ENCODE measurements around the gene ENOX1.

The ENOX1 gene

DNA sequence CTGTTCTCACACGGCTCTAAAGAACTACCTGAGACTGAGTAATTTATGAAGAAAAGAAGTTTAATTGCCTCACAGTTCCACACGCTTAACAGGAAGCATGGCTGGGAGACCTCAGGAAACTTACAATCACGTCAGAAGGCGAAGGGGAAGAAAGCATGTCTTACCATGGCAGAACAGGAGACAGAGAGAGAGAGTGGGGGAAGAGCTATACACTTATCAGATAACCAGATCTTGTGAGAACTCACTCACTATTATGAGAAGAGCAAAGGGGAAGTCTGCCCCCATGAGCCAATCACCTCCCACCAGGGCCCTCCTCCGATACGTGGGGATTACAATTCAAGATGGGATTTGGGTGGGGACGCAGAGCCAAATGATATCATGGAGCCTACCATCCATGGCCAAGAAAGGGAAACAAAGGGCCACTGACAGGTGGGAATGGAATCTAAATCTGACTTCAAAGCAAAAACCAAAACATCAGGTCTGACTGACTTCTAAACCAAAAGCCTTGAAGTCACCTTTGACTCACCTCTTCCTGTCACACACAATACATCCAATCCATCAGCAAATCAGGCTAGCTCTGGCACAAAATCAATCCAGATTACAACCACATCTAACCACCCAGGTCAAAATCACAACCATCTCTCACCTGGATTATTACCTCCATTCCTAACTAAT, 189.7 kb downstream of the ENOX1 start:
- DNase-seq, result no peak

DNA sequence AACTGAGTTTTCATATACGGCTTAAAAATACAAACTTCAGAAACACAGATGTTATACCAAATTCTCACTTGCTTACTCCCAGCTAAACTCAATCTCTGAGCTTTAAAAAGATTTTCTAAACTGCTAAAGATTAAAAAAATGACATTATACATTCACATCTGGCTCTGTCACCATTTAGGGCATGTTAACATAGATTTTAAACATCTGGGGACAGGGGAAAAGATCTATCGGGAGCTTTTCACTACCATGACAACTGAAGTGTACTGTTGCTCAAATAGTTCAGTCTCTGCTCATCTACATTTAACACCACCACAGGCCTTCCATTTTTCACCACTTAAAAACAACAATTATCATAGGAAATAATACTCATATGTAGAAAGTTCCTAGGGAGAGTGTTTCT, 190.8 kb downstream of the ENOX1 start:
- no peak for DNase-seq

DNA sequence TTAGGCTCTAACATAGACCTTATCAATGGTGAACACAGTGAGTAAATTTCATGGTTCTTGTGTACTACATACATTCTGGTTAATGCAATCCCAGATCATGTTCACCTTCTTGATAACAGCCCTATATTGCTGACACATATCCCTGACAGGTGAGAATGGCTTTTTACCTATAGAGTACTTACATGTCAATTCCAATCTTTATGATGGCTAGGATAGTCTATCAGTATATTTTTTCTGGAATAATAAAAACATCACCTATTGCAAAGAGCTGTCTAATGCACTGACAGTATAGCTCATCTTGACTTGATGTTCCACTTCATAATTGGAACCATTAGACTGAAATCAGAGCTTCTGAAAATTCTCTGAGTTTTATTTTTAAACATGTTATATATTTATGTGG, 199.4 kb downstream of the ENOX1 start:
- no peak for DNase-seq

DNA sequence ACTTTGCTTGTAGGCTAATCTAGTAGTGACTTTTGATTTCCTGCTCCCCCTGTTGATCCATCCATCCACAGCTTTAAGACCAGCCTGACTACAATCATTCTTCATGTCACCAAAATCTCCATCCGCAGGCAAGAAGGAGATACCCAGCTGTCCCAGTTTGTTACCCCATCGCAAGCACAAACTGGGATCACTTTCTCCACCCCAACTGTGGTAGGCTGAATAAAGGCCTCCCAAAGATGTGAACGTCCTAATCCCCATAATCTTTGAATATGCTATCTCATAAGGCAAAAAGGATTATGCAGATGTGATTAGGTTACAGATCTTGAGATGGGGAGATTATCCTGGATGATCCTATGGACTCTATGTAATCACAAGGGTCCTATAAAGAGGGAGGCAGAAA, 202.0 kb downstream of the ENOX1 start:
- DNase-seq, result no peak

DNA sequence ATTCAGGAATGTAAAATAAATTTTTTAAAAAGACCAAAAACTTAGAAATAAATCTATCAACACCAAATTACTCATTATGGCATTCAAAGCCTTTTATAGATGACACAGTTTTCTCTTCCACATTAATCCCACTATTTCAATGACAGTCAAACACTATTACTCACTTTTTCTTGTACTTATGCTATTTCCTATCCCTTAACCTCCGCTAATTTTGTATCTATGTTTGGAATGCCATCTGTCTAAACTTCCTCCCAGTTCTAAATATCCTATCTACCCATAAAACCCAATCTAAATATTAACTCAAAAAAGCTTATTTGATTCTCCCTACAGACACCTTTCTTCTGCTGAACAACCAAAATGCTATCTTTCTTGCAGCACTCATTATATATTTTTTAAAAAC, 203.5 kb downstream of the ENOX1 start:
- DNase-seq, result no peak

DNA sequence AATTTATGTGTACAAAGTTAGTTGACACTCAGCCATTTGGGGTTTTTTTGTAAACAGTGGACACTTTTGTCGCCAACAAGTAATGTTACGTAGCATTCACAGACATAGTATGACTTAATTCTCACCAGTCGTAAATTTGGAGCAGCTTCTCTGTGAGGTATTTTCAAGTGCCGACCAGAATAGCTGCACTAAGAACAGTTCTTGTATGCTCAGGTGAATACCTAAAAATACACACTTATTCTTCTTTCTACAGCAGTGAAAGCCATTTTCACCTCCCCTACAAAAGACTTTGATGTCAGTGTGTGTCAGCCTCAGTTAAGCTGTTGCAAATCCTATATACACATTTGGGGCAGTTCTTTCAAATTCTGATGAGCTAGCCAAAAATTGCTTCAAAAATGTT, 206.5 kb downstream of the ENOX1 start:
- no peak for DNase-seq

DNA sequence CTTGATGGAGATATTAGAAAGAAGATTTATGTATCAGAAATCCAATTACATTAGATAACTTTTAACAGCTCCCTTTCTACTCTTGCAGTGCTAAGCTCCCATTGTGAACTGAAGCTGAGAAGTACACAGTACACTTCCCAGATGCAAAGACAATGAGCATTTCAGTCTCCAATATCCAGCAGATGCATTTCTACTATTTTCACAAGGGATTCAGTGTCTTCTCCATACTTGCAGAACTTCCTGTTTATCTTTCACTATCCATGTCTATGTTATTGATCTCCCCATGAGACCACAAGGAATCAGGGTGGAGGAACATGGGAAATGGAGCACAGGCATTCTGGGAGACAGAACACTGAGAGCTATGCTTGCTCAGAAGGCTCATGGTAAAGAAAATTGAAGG, 207.5 kb downstream of the ENOX1 start:
- no peak for DNase-seq

DNA sequence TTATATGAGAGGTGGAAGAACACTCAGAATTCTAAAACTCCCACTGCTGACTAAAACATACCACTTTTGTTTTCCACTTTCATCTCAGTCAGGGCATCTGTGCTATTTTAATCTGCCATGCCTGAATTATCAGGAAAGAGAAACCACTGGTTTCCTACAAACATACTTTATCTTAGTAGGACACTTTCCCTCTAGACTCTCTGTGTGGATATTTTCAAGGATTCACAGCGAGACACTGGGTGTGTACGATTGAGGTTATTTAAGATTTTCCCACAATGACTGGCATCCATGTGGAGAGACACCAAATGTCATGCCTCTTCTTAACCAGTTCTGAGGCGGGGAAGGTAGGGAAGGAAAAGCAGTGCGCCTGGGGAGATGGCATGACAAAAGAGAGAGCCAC, 212.2 kb downstream of the ENOX1 start:
- DNase-seq, result no peak

DNA sequence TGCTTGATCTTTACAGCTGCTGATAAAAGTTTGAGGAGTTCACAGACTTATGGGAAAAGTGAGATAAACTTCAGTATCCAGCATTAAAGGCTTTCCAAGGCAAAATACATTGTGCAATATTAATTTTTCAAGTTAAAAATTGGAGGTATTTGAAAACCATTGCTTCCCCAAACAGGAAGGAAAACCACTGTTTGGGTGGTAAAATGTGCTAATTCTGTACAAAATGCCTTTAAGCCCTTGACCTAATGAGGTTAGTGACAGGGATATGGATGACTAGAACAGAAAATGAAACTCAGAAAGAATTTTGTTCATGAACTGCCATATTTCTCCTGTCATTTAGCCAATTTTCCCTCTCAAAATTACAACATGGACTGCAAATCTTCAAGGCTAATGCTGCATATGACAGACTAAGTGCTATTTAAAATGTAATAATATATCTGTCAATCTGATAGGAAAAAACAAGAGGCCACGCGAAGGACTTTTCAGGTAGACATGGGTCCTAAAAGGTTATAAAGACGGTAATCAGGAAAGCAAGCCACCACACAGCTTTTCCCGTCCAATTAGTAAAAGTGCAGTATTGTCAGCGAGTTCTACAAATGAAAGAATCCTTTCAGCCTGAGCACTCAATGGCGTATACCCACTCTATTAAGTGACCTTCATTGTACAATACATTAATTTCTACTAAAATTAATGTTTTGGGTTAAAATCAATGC, 212.8 kb downstream of the ENOX1 start:
- DNase-seq, result no peak

DNA sequence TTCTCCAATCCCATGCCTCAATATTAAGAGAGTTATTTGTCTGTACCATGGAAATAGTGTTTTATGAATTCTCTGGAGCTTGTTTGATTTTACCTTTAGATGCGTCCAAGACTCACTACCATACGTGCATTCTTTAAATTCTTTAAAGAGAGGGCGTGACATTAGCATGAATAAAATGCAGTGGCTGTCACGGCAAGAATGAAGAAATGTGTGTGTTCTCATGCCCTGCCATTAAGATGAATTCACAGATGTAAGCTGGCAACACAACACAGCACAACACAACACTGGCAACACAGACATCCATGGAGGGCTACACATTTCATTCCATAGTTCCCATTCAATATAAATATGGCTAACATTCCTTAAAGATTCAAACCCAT, 213.4 kb downstream of the ENOX1 start:
- DNase-seq, result peak; percentile 41

DNA sequence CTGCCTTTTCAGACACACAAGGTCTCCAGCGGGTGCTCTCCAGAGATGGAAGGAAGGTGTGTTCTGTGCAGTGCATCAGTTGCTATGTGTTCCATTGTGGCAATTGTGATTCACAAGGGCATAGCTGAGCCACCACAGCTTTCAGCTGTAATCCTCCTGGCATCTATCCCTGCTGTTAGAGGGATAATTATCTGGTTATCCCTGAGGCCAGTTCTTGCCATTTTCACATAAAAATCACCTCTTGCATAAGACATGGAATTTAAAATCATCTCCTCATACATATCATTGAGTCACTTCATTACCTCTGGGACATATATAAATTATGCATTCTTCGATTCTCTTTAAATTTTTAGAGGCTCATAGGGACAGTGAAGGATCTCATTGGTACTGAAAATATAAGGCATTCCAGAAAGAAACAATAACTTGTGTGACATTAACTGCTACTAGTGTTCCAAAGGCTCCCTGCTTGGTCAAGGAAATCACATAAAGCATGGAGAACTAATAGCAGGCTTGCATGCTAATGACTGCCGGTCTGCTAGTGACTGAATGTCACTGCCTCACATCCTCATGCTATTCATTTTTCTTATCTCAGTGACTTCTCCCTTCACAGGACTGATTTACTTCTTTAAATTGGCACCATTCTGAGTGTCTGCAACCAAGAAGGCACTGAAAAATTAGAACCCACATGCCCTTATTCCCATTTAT, 214.0 kb downstream of the ENOX1 start:
- peak; percentile 78 for DNase-seq

DNA sequence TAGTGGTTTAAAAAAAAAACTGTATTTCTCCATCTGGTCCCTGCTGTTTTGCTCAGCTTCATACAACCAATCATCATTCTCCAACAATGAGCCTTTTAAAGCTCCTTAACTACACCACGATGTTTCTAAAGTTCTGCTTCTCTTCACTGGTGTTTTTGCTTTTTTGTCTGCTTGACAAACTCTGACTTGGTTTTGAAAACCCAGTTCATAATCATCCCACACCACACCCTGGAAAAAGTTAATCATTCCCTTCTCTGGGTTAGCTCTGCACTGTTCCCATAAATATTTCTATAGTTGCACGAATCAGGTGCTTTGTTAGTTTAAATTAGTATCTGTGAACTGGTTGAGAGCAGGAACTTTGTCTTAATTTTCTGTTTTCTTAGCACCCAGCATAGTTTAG, 217.1 kb downstream of the ENOX1 start:
- DNase-seq, result no peak

DNA sequence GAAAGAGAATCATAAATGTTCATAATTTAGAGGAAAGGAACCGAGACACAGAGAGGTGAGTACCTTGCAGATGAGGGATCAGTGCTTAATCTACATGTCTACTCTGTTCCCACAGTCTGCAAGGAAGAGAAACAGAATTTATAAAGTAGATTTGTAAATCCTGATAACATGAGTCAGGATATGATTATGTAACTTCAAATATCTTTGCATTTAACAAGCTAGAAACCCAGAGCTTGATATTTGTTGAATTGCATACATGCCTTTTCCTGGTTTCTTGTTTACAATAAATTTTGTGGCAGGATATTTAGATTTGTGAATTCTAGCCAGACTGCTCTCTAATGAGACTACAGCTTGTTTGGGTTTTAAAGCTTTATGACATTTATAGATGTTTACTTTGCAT, 219.2 kb downstream of the ENOX1 start:
- peak; percentile 57 for DNase-seq

DNA sequence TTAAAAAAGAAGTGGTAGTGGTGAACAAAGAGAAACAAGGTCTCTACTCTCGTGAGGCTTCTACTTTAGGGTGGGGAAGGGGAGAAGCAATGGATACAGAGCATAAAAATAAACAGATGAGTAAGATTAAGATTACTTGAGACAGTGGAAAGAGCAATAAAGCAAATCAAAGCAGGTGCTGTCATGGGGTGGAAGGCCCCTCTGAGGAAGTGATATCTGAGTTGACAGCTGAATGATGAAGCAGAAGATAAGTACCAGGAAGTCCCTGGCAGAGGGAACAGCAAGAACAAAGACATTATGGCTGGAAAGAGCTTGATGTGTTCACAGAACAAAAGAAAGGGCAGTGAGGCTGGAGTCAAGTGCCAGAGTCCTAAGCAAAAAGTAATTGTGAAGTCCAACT, 221.8 kb downstream of the ENOX1 start:
- DNase-seq, result no peak

DNA sequence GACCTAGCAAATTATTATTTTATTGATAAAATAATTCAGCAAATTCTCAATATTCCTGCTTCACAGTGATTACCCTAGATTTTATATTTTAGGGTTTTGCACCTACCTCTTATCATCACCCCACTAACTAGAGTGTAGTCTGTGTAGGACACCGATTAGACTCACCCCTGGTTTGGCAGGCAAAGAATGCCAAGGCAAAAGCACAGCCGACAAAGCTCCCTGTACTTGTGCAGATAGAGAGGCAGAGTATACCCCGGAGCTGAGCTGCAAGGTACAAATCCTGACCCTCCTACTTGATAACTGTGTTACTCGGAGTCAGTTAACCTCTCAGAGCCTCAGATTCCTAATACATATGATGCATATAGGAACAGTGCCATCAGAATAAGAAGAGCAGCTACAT, 225.7 kb downstream of the ENOX1 start:
- no peak for DNase-seq

DNA sequence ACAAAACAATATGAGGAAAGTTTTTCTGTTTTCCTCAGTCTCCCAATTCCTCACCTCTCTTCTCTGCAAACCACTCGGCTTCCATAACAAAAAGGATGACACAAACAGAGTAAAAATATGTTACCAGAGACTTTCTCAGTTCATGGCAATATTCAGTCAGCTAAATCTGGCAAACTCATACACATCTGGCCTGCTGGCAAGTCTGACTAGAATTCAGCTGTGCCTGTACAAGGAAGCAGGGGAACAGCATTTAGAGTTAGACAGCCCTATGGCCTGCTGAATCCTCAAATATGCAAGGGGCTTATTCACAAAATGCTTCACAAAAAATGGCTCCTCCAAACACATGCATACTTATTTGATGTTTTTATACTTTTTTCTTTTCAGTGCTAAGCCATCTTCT, 227.8 kb downstream of the ENOX1 start:
- DNase-seq, result no peak

DNA sequence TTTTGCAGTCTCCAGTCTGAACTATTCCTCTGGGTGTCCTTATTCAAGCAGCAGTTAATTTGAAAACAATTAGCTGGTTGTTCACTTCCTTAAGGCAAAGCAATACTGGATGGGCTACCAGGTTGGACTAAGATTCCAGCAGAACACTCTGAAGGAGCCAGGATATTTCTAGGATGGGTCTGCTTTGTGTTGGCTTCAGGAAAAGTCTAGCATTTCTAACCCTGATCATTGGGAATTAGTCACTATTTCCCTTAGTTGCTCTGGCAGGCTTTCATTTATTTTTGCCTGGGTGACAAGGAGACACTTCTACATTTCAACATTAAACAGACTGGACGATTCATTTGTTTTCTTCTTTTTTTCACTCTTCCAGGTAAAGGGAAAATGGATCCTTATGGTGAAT, 228.4 kb downstream of the ENOX1 start:
- DNase-seq, result no peak

DNA sequence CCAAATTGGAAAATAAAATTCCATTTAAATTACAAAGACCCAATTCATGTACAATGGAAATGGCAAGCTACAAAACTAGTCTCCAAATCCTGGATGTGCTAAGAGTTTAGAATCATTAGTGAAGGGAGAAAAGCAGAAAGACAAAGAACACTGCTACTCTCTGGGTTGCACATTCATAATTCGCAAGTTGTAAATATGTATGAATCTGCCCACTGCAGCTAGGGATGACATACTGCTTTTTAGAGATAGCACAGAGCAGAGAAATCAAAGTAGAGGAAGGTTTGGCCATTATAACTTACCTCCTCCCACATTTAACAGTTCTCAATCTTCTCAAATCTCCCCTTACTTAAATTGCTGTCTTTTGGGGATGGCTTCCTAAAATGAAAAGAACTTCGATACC, 231.1 kb downstream of the ENOX1 start:
- no peak for DNase-seq

DNA sequence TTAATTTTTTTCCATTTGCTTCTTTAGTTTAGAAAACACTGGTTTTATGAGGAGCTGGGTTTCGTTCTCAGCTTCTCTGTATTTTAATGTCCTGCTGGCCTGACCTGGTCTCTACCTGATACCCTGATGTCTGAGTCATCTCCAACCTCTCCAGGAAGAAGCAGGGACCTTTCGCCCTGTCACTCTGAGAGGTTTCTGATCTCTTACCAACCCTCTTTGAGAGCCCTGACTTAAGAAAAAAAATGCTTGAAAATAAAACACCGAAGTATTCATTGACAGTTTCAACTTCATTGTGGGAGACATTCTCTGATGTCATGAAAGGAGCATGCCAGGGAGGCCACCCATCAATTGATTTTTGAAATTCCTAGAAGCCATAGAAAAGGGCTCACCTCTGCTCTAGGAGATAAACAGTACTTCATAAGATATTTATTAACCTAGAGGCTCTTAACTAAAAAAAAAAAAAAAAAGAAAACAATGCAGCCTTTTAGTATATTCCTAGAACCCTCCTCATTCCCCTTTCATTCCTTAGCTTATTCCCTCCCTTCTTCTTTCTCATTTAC, 234.8 kb downstream of the ENOX1 start:
- no peak for DNase-seq

DNA sequence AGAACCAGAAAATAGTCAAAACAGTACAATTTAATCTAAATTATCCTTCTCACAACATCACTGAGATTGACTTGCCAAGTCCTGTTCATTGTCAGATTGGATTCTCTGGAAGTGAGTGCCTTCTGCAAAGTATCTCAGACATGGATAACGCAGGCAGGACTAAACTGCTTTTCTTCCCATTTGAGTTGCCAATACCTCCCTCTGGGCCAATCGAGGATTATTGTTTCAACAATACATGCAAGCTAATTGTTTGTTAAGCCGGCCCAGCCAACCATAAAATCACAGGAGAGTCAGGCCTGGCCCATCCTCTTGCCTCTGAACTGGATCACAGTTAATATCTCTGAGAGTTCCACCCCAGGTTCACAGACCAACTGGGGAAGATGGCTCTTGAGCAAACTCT, 240.0 kb downstream of the ENOX1 start:
- no peak for DNase-seq

DNA sequence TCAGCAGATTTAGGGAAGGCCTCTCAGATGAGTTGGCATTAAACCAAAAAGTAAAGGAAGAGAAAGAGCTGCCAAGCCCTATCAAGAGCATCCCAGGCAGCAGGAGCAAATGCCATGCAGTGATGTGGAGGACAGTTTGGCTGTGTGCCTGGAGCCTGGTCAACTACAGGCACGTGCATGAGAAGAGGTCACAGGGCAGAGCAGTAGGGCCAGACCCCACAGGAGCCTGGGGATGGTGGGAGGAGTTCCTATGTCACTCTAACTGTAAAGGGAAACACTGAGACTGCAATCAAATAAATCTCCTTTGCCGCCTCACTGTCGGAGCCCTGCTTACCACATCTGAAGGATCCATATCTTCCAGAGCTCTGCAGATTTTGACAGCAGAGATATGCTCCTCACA, 240.5 kb downstream of the ENOX1 start:
- DNase-seq, result no peak

DNA sequence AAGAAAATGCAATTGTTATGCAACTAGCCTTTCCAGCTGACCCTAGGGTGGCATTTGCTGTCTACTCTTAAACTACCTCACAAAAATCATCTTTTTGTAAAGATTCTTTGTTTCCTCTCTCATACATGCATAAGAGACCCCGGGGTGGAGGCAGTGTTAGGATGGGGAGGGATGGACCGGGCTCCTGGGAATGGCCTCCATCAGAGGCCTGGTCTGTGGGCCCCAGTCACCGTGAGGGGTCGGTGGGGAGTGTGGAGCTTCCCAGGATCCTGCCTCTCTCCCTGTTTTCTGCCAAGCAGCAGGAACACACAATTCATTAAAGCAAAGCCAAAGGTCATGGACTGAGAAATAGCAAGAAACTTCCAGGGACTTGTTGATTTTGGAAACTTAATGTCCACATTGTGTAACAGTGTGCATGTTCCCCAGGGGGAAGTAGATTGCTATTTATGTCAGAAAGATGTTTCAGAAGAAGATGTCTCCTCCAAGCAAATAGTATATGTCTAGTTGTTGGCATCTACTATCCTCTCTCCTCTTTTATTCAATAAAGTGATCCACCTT, 241.4 kb downstream of the ENOX1 start:
- DNase-seq, result peak; percentile 39

DNA sequence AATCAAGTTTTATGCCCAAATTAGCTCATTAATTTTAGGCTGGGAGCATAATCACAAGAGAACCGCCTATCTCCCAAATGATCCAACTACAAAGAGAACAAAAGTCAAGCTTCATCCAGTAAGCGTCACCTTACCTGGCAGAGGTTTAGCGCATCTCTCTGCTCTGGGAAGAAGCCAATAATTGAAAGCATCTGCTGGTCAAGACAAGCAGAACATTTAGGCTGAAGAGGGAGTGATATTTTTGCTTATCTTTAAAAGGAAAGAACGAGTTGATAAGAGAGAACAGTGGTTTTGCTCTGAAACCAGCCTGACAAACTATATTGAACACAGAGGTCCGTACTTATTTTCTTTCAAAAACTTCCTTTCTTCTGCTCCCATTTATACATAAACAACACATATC, 242.1 kb downstream of the ENOX1 start:
- no peak for DNase-seq

DNA sequence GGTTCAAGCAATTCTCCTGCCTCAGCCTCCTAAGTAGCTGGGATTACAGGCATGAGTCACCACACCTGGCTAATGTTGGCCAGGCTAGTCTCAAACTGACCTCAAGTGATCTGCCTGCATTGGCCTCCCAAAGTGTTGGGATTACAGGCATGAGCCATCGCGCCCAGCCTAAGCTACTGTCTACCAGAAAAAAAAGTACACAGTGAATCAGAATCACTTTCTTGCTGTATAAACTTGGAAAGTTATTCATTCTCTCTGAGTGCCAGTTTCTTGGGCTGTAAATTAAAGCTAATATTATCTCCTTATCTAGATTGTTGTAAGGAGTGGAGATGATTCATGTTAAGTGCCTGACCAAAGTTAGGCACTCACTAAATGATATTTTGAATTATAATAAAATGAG, 242.8 kb downstream of the ENOX1 start:
- peak; percentile 73 for DNase-seq

Measured in fibroblast of skin of back (primary cell).